ENCODE results near the gene TMEM123. TPM values are rescaled to one million over a fixed set of nuclear protein-coding genes. Genes with fewer than 3 reads are reported as not detected.
A peak's percentile ranks its signal among the peaks of the same experiment; 100 is the strongest.

Gene TMEM123
- polyA plus RNA-seq, 3 donors, result 32.5 to 43.7 (median 33.1) TPM

DNA sequence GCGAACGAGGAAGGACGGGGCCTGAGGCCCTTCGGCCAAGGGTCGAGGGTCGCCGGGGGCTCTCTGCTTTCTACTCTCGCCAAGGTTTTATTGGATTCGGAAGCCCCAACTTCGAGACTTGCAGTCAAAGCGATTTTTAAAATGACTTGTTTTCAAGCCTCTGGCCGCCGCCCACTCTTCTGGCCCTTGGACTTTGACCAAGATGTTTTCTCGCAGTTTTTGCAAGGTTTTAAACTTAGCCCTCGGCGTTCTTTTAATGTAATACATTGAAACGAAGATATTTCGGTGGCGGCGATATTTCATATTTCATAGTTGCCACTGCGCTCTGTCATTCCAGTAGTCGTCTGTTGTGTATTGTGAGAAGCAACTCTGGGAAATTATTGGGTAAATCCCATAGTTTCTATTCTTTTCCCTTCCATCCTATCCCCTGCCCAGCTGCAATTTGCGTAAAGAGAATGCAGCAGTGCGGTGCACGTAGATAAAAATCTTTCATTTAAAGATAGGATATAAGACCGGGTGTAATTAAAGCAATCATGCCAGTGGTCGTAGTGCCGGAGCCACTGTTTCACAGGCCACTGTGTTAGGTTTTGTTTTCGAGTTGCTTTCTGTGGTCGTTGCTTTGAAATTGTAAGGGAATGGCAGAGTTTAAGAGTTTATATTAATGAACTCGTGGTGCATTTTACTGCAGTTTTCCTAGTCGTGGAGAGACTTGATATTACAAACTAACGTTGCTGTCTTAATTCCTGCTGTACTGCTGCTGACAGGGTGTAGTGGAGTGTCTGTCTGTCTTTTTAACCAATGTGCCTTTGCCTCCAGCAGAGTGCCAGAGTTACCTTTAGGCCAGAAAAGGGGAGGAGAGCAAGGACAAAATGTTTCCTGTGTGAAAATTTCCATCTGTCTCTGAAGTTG, 104.8 kb downstream of the TMEM123 start:
- 0% methylated on average over 33 of the region's 33 CpGs for WGBS, 3 donors

DNA sequence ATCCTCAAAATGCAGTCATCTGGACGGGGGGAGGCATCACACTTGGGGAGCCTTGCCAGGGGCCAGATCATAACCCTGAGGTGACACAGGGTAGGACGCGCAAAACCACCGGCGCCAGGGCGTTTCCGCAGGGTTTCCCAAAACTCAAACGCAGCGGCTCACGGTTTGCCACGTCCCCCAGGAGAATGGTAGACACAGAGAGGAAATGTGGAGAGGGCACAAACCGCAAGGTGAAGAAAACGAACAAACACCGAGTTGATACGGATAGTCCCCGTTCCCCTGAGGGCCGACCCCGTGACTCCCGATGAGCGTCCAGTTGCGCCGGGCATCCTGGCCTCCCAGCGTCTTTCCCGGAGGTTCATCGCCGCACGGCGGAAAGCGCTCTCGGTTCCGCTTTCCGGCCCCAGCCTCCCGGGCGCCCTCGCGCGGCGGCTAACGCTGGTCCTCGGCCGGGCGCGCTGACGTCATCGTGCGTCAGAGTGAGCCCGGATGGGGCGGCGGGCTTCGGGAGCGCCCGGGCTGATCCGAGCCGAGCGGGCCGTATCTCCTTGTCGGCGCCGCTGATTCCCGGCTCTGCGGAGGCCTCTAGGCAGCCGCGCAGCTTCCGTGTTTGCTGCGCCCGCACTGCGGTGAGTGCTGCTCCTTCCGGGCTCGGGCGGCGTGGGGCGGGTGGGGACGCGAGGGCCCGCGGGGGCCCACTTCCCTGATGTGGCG, 105.7 kb downstream of the TMEM123 start, which contains the start of gene BIRC2:
TSS of gene BIRC2 (plus strand) at position 467 of the 714 bp plus-strand sequence. CDS start 2,641 bp downstream, outside the sequence.
- WGBS, 3 donors, result 0 to 1% (median 0%) methylated on average over 69 to 77 of the region's 77 CpGs
- peak within 1 kb of the TSS; percentile 99 for H3K27ac ChIP-seq (ENCODE audit: low read depth, low read length)

More for the DNA sequence above, 104.8 kb downstream of the TMEM123 start:
- peak overlapping the region; percentile 99 for H3K27ac ChIP-seq (ENCODE audit: low read depth, low read length)

DNA sequence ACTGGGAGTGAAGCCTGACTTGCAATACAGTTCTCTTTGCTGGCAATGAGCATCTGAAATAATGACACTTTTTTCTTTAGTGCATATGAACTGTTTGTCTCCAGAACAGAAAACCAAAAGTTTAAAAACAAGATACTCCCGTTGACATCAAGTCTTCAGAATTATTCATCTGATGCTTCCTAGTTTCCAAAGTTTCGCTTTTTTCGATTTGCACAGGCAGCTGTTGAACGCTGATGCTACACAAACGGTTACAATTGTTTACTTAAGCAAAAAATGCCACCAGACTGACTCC, 106.2 kb downstream of the TMEM123 start:
- peak overlapping the region; percentile 99 for H3K27ac ChIP-seq (ENCODE audit: low read depth, low read length)
- WGBS, 3 donors, result 0% methylated on average over 5 of the region's 5 CpGs

Other genes starting within 250 kb of the TMEM123 start
- 1 to 10 TPM; 3.6 to 9.7 (median 4.3) TPM for gene BIRC3, start 135.3 kb downstream of the TMEM123 start, polyA plus RNA-seq
- 10 to 100 TPM; 18.3 to 36.0 (median 18.6) TPM for gene BIRC2, start 105.6 kb downstream of the TMEM123 start, polyA plus RNA-seq
- 10 to 100 TPM in 1 of 3 donors, not detected in 2; 28.8 TPM for gene MMP7, start 78.0 kb upstream of the TMEM123 start, polyA plus RNA-seq
- not detected for gene MMP20, start 172.6 kb upstream of the TMEM123 start, polyA plus RNA-seq

Data from adipose tissue (tissue), 3 donors.